SK-N-SH (cell line): ENCODE results near the gene AXIN1. TPM values are rescaled to one million over a fixed set of nuclear protein-coding genes. Genes with fewer than 3 reads are reported as not detected.
A peak's percentile ranks its signal among the peaks of the same experiment; 100 is the strongest.

Experiments
- CTCF ChIA-PET: fragments of 300-600, 350-600 bp; formaldehyde crosslinking; extraction: SDS; loops from one replicate; lab custom pipeline; 2021; lab: Yijun Ruan, JAX
- POLR2A ChIA-PET: fragments of 350-600 bp; sonication (Branson Sonifier 250); formaldehyde crosslinking; extraction: SDS; loops from one replicate; lab custom pipeline; 2020; ENCODE audit warnings: antibody characterized with exemption, inconsistent platforms; lab: Yijun Ruan, JAX
- DNase-seq: peaks from one replicate; pipeline ENCODE4 v3.0.0; 2012
- H2AFZ ChIP-seq: fragments of 200-600 bp; sonication (generic); 2 replicates; pipeline ENCODE4 v1.8.1; 2016; ENCODE audit warnings: antibody characterized with exemption, mild to moderate bottlenecking, low read depth
- H3F3A ChIP-seq: fragments of 200-600 bp; sonication (generic); replicated peaks from 2 replicates; pipeline ENCODE3; 2016; ENCODE audit warnings: antibody characterized with exemption, mild to moderate bottlenecking; ENCODE audit not compliant: insufficient read depth
- H3K27ac ChIP-seq, 2 experiments: fragments of 200-500 bp in 1 of 2; fragments of 200-600 bp in 1 of 2; sonication (Bioruptor generic) in 1 of 2; sonication (generic), shearing (Covaris generic) in 1 of 2; 2 replicates each; pipeline versions ENCODE4 v1.5.1 to v1.6.1; 2014 to 2016; ENCODE audit warnings: low read depth in 2 of 2, inconsistent platforms in 1 of 2, low read length in 1 of 2, mild to moderate bottlenecking in 1 of 2, mixed read lengths in 1 of 2
- H3K27me3 ChIP-seq: fragments of 200-600 bp; sonication (generic), shearing (Covaris generic); 2 replicates; pipeline ENCODE4 v1.6.1; 2016; ENCODE audit warnings: mixed run types; ENCODE audit not compliant: insufficient read depth
- H3K36me3 ChIP-seq, 2 experiments: fragments of 200-500 bp in 1 of 2; fragments of 200-600 bp in 1 of 2; sonication (Bioruptor generic) in 1 of 2; sonication (generic) in 1 of 2; replicated peaks in 1 of 2; 2 replicates each; pipeline versions ENCODE3 to v1.5.1; 2014 to 2016; ENCODE audit warnings: low read length in 1 of 2, mild to moderate bottlenecking in 1 of 2; ENCODE audit not compliant: insufficient read depth in 2 of 2, control insufficient read depth in 1 of 2
- H3K4me1 ChIP-seq, 2 experiments: fragments of 200-500 bp in 1 of 2; fragments of 200-600 bp in 1 of 2; sonication (Bioruptor generic) in 1 of 2; sonication (generic), shearing (Covaris generic) in 1 of 2; 2 replicates each; pipeline versions ENCODE4 v1.5.1 to v1.6.1; 2014 to 2016; ENCODE audit warnings: low read depth in 1 of 2, low read length in 1 of 2, mixed run types in 1 of 2; ENCODE audit not compliant: insufficient read depth in 2 of 2, control insufficient read depth in 1 of 2
- H3K4me2 ChIP-seq: fragments of 200-600 bp; sonication (generic), shearing (Covaris generic); 2 replicates; pipeline ENCODE4 v1.6.1; 2017; ENCODE audit warnings: mixed run types
- H3K4me3 ChIP-seq, 2 experiments: fragments of 200-500 bp in 1 of 2; fragments of 200-600 bp in 1 of 2; sonication (Bioruptor generic) in 1 of 2; sonication (generic), shearing (Covaris generic) in 1 of 2; 2 replicates each; pipeline versions ENCODE4 v1.5.1 to v1.8.1; 2014 to 2016; ENCODE audit warnings: low read depth in 2 of 2, inconsistent platforms in 1 of 2, low read length in 1 of 2, mild to moderate bottlenecking in 1 of 2, mixed read lengths in 1 of 2, moderate library complexity in 1 of 2
- H3K79me2 ChIP-seq: fragments of 200-600 bp; sonication (generic); 2 replicates; pipeline ENCODE4 v1.8.1; 2017; ENCODE audit warnings: mild to moderate bottlenecking; ENCODE audit not compliant: insufficient read depth
- H3K9ac ChIP-seq: fragments of 200-600 bp; sonication (generic); 2 replicates; pipeline ENCODE4 v1.6.1; 2017; ENCODE audit warnings: mixed run types
- H3K9me2 ChIP-seq: fragments of 200-600 bp; sonication (generic); 2 replicates; pipeline ENCODE4 v1.6.1; 2017; ENCODE audit warnings: mixed run types
- H3K9me3 ChIP-seq: fragments of 200-600 bp; sonication (generic); 2 replicates; pipeline ENCODE4 v1.6.1; 2017; ENCODE audit warnings: mixed run types, mild to moderate bottlenecking, moderate library complexity
- H4K20me1 ChIP-seq: fragments of 200-600 bp; sonication (generic); 2 replicates; pipeline ENCODE4 v1.6.1; 2017; ENCODE audit warnings: mild to moderate bottlenecking, mixed run types; ENCODE audit not compliant: insufficient read depth
- GABPA ChIP-seq: IDR thresholded peaks from 2 replicates; pipeline ENCODE4 v1.4.0; 2012; ENCODE audit warnings: low read depth, mild to moderate bottlenecking
- IRF3 ChIP-seq: fragments of 150-350 bp; IDR thresholded peaks from 2 replicates; pipeline ENCODE4 v1.6.1; 2016; ENCODE audit warnings: mild to moderate bottlenecking, low read depth, low read length
- MEF2A ChIP-seq: IDR thresholded peaks from 2 replicates; pipeline ENCODE4 v1.4.0; 2012; ENCODE audit warnings: low read depth, borderline replicate concordance
- MXI1 ChIP-seq: IDR thresholded peaks from 2 replicates; pipeline ENCODE4 v1.6.1; 2012; ENCODE audit warnings: mild to moderate bottlenecking, low read depth, low read length, improper control_type of control experiment
- NFIC ChIP-seq: IDR thresholded peaks from 2 replicates; pipeline ENCODE4 v1.4.0; 2012; ENCODE audit warnings: borderline replicate concordance
- NRF1 ChIP-seq: IDR thresholded peaks from 2 replicates; pipeline ENCODE4 v1.6.1; 2012; ENCODE audit warnings: low read depth, mild to moderate bottlenecking, low read length
- PBX3 ChIP-seq: IDR thresholded peaks from 2 replicates; pipeline ENCODE4; 2012
- RCOR1 ChIP-seq: fragments of 150-350 bp; IDR thresholded peaks from 2 replicates; pipeline ENCODE4 v1.6.1; 2017; ENCODE audit warnings: antibody characterized with exemption, low read length
- REST ChIP-seq: IDR thresholded peaks from 2 replicates; pipeline ENCODE4 v1.6.1; 2012; ENCODE audit warnings: mild to moderate bottlenecking, low read depth, low read length, moderate library complexity
- SMC3 ChIP-seq: IDR thresholded peaks from 2 replicates; pipeline ENCODE4 v1.6.1; 2012; ENCODE audit warnings: low read depth, low read length, improper control_type of control experiment
- TCF12 ChIP-seq: IDR thresholded peaks from 2 replicates; pipeline ENCODE4 v1.4.0; 2012
- USF1 ChIP-seq: IDR thresholded peaks from 2 replicates; pipeline ENCODE4 v1.4.0; 2012; ENCODE audit warnings: low read depth, borderline replicate concordance
- WGBS: methylation state at CpG from one replicate; pipeline ENCODE4 v1.1.6; 2017; ENCODE audit warnings: low lambda C conversion rate; 5-methylcytosine and 5-hydroxymethylcytosine counted together
- polyA plus RNA-seq, 3 experiments: library from polyadenylated mRNA; depleted of rRNA; stranded (reverse); fragments of >200 nt; gene quantifications; 2 replicates each; pipeline ENCODE4 v1.2.3, GENCODE V29; 2012

The AXIN1 gene
- polyA plus RNA-seq, 1 of the 3 experiments (the other 2 are of a cell fraction), result 19.9 TPM

- no peak for TF ChIP-seq REST
- no peak for TF ChIP-seq NFIC
Measured at GRCh38 chr16:364595-365491, 12.3 kb upstream of the AXIN1 start (continued).

GRCh38 chr16:363766-364490 is 11.4 kb upstream of the AXIN1 start:
- H3F3A ChIP-seq, result peaks cover 8% of the 10 kb centered on the region
- no peak overlapping the region for H3K4me2 ChIP-seq
- TF ChIP-seq RCOR1, result no peak
- TF ChIP-seq MXI1, result no peak
- TF ChIP-seq SMC3, result no peak
- TF ChIP-seq USF1, result no peak
- no peak for TF ChIP-seq TCF12
- TF ChIP-seq IRF3, result no peak
- TF ChIP-seq MEF2A, result no peak
- TF ChIP-seq NRF1, result no peak
- TF ChIP-seq GABPA, result no peak
- TF ChIP-seq PBX3, result no peak
- no peak overlapping the region for H3K4me3 ChIP-seq
- WGBS, result 40% methylated on average over 11 of the region's 24 CpGs
- H3K27me3 ChIP-seq, result no peaks in the 10 kb centered on the region
- CTCF ChIA-PET, result interaction anchor here (0.8 to 4.8 kb wide), 10 partner anchors 10 to 299 kb away, joined by 3 to 74 read pairs (median 8); partner anchors contain the start of gene HBQ1
- H3K27ac ChIP-seq, result no peak overlapping the region
- peak; percentile 58 for DNase-seq
- no peaks in the 10 kb centered on the region for H3K9me2 ChIP-seq
- no peaks in the 10 kb centered on the region for H3K9me3 ChIP-seq
- no peaks in the 10 kb centered on the region for H4K20me1 ChIP-seq
- POLR2A ChIA-PET, result interaction anchor here (1.4 kb wide), 1 partner anchor 136 kb away, joined by 3 read pairs; no protein-coding TSS in a partner anchor
- H2AFZ ChIP-seq, result no peak overlapping the region
- H3K36me3 ChIP-seq, result peaks cover 2 to 19% of the 10 kb centered on the region in 2 experiments
- peaks cover 0 to 20% of the 10 kb centered on the region in 2 experiments; a peak in 1 of 4 replicates for H3K4me1 ChIP-seq
- no peaks in the 10 kb centered on the region for H3K79me2 ChIP-seq
- no peak overlapping the region for H3K9ac ChIP-seq
